OCI-LY1 (cell line): ENCODE results near the gene RAB13.

Source experiments
- H2AFZ ChIP-seq: fragments of 200-600 bp; sonication (generic), shearing (Covaris generic); 2 replicates; pipeline ENCODE4 v1.6.0; 2014; ENCODE audit warnings: antibody characterized with exemption, mild to moderate bottlenecking, low read length
- H3F3A ChIP-seq: fragments of 200-600 bp; sonication (generic), shearing (Covaris generic); 2 replicates; pipeline ENCODE4 v1.6.0; 2014; ENCODE audit warnings: mild to moderate bottlenecking, antibody characterized with exemption, low read length, moderate library complexity; ENCODE audit not compliant: insufficient read depth
- H3K27ac ChIP-seq: fragments of 200-600 bp; sonication (generic); 2 replicates; pipeline ENCODE4 v1.5.1; 2014; ENCODE audit warnings: low read length, mixed run types, mild to moderate bottlenecking, low read depth; ENCODE audit not compliant: poor library complexity, severe bottlenecking
- H3K27me3 ChIP-seq: fragments of 200-600 bp; sonication (generic); 2 replicates; pipeline ENCODE4 v1.6.0; 2014; ENCODE audit warnings: antibody characterized with exemption, mild to moderate bottlenecking, low read length, moderate library complexity; ENCODE audit not compliant: insufficient read depth
- H3K36me3 ChIP-seq: fragments of 200-600 bp; sonication (generic); 2 replicates; pipeline ENCODE4 v1.6.1; 2014; ENCODE audit warnings: mild to moderate bottlenecking, antibody characterized with exemption, low read length, moderate library complexity, mixed read lengths; ENCODE audit not compliant: insufficient read depth
- H3K4me1 ChIP-seq: fragments of 200-600 bp; sonication (generic); 2 replicates; pipeline ENCODE4 v1.5.1; 2014; ENCODE audit warnings: mild to moderate bottlenecking, low read length, moderate library complexity; ENCODE audit not compliant: insufficient read depth, severe bottlenecking
- H3K4me2 ChIP-seq: fragments of 200-600 bp; sonication (generic), shearing (Covaris generic); 2 replicates; pipeline ENCODE4 v1.6.1; 2014; ENCODE audit warnings: low read length
- H3K4me3 ChIP-seq: fragments of 200-600 bp; sonication (generic); 2 replicates; pipeline ENCODE4 v1.5.1; 2014; ENCODE audit warnings: low read length, low read depth, mild to moderate bottlenecking, mixed read lengths; ENCODE audit not compliant: poor library complexity, severe bottlenecking
- H3K79me2 ChIP-seq: fragments of 200-600 bp; shearing (Covaris generic); 2 replicates; pipeline ENCODE4 v1.6.1; 2016; ENCODE audit warnings: mixed run types, low read length, mixed read lengths; ENCODE audit not compliant: insufficient read depth
- H3K9ac ChIP-seq: fragments of 200-600 bp; sonication (generic), shearing (Covaris generic); 2 replicates; pipeline ENCODE4 v1.6.1; 2014; ENCODE audit warnings: mild to moderate bottlenecking, low read length, mixed read lengths
- H3K9me2 ChIP-seq: fragments of 200-600 bp; sonication (generic), shearing (Covaris generic); 2 replicates; pipeline ENCODE4 v1.6.1; 2014; ENCODE audit warnings: low read depth, mild to moderate bottlenecking, low read length, mixed read lengths
- H3K9me3 ChIP-seq: fragments of 200-600 bp; shearing (Covaris generic); 2 replicates; pipeline ENCODE4 v1.6.1; 2014; ENCODE audit warnings: low read length, mixed read lengths
- H4K20me1 ChIP-seq: fragments of 200-600 bp; sonication (generic), shearing (Covaris generic); 2 replicates; pipeline ENCODE4 v1.6.0; 2016; ENCODE audit warnings: mild to moderate bottlenecking, low read length; ENCODE audit not compliant: insufficient read depth
- EZH2 ChIP-seq: fragments of 200-600 bp; sonication (generic), shearing (Covaris generic); IDR thresholded peaks from 2 replicates; pipeline ENCODE4 v1.8.0; 2017; ENCODE audit warnings: borderline replicate concordance, mixed run types, mild to moderate bottlenecking, antibody characterized with exemption, low read length, moderate library complexity, mixed read lengths
- TF ChIP-seq, protein P1 (sequence below): fragments of 200-600 bp; sonication (generic), shearing (Covaris generic); IDR thresholded peaks from 2 replicates; pipeline ENCODE4 v1.5.1; 2017; ENCODE audit warnings: mild to moderate bottlenecking, antibody characterized with exemption, low read length, moderate library complexity, mixed read lengths

RAB13 gene

DNA sequence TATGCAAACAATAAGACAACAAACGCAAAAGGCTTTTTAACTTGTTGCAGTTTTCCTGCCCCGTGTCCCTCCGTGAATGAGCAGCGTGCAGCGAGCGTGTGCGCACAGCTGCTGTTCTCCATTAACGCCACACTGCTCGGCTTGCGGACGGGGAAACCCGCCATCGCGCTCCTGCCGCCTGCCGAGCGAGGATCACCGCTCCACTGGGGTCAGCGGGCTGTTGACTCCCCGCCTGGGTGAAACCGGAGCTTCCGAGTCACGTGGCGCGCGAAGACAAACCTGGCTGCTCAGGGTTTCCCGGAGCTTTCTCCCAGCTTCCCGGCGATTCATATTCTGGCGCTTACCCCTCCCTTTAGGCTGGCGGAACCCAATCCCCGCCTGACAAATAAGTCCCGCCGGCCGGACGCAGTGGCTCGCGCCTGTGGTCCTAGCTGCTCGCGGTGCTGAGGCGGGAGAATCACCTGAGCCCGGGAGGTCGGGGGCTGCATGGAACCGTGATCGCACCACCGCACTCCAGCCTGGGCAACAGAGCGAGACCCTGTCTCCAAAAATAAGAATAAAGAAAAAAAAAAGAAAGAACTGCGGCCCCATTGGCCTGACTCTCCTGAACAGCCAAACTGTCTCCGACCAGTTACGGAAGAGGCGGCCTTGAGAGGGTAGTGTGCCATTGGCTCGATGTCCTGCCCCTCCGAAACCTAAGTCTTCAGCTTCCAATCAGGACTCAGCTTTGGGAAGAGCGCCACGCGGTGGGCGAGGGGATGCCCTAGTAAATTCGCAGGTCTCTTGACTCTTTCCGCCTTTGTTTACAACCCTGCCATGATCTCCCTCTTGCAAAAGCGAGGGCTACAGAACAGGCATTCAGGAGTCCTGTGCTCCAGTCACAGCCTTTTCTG, 18.8 kb downstream of the RAB13 start, which contains the start of gene CREB3L4:
Gene CREB3L4, plus strand, starts transcription at position 796 of the 893 bp plus-strand sequence. CDS start 624 bp downstream, outside the sequence.
- peaks cover 1% of the 10 kb centered on the region; the same call in 1 of the 2 replicates for H3F3A ChIP-seq
- H3K4me3 ChIP-seq = peak within 1 kb of the TSS; percentile 91
- H3K9me3 ChIP-seq = no peaks in the 10 kb centered on the region
- no peaks in the 10 kb centered on the region for H3K9me2 ChIP-seq
- H2AFZ ChIP-seq = no peak within 1 kb of the TSS
- TF ChIP-seq, protein P1, sequence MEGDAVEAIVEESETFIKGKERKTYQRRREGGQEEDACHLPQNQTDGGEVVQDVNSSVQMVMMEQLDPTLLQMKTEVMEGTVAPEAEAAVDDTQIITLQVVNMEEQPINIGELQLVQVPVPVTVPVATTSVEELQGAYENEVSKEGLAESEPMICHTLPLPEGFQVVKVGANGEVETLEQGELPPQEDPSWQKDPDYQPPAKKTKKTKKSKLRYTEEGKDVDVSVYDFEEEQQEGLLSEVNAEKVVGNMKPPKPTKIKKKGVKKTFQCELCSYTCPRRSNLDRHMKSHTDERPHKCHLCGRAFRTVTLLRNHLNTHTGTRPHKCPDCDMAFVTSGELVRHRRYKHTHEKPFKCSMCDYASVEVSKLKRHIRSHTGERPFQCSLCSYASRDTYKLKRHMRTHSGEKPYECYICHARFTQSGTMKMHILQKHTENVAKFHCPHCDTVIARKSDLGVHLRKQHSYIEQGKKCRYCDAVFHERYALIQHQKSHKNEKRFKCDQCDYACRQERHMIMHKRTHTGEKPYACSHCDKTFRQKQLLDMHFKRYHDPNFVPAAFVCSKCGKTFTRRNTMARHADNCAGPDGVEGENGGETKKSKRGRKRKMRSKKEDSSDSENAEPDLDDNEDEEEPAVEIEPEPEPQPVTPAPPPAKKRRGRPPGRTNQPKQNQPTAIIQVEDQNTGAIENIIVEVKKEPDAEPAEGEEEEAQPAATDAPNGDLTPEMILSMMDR = peak; percentile 37
- TF ChIP-seq EZH2 = no peak
- H3K27me3 ChIP-seq = no peaks in the 10 kb centered on the region
- peak within 1 kb of the TSS; percentile 77 for H3K4me2 ChIP-seq
- H3K9ac ChIP-seq = peak within 1 kb of the TSS; percentile 94
- H4K20me1 ChIP-seq = no peaks in the 10 kb centered on the region
- H3K27ac ChIP-seq = peak within 1 kb of the TSS; percentile 96
- peaks cover 4% of the 10 kb centered on the region; the same call in 1 of the 2 replicates for H3K79me2 ChIP-seq
- peaks cover 49% of the 10 kb centered on the region for H3K4me1 ChIP-seq
- H3K36me3 ChIP-seq = peaks cover under 1% of the 10 kb centered on the region; the same call in 1 of the 2 replicates

DNA sequence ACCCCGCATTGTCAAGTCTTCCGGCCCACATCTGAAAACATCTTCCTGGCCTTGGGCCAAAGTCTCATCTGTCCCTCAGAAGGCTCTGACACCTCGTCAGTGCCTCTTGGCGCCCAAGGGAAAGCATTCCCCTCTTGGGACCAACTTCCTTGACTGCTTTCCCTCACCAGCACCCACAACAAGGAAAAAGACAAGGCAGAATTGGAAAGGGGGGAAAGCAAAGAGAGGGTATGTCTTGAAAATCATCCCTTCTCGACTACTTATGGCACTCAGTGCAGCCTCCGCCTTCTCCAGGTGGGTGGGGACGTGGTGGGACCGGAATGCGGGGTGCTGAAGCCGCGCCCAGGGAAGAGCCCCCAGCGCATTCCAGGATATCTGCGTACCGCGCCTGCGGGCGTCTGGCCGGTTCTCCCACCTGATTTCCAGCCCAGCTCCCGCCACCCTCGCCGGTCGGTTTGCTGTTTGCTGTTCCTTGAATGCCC, 22.2 kb downstream of the RAB13 start:
- Histone ChIP-seq H3K27me3 (no peaks in the 10 kb centered on the region), H3K4me3 (peak overlapping the region; percentile 72), H3K27ac (peak overlapping the region; percentile 73), H4K20me1 (no peaks in the 10 kb centered on the region), H3K9me3 (no peaks in the 10 kb centered on the region), H3K4me1 (peaks cover 55% of the 10 kb centered on the region), H3K9me2 (no peaks in the 10 kb centered on the region), H3K79me2 (peaks cover 4% of the 10 kb centered on the region; the same call in 1 of the 2 replicates), H3K36me3 (peaks cover 7% of the 10 kb centered on the region; the same call in 1 of the 2 replicates), H2AFZ (no peak overlapping the region), H3F3A (no peaks in the 10 kb centered on the region), H3K4me2 (peak overlapping the region; percentile 88), H3K9ac (peak overlapping the region; percentile 84)
- no peak for TF ChIP-seq EZH2
- TF ChIP-seq, protein P1 = no peak

DNA sequence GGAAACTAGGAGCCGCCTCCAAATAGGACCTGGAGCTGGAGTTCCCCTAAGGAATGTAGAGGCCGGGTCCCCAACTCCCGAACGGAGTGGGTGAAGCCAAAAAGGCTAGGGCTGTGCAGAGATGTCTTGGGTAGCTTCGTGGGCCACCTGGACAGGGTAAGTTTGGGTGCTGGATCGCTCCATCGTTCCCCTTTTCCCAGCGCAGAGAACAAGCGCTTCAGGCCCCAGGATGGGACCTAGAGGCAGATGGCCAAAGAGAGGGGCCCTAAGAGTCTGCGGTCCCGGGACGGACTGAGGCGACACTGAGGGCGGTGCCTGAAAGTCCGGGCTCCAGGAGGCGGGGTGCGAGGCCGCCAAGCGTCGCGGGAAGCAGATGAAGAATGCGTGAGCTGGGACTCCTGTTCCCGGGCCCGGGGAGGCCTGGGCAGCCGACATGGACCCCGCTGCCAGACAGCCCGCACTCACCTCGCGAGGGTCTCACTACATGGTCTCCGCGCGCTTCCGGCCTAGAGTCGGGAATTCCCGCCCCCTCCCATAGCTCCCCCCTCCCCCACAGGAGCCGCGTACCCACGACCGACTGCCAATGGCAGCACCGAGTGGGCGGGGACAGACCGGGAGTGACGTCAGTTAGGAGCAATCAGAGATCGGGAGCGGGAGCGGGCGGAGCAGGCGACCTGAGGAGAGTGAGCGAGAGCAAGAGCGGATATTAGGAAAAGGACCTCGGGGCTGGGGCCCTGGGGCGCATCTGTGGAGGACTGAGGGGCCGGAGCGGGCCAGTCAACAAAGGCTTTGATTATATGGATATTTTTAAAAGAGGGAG, 22.9 kb downstream of the RAB13 start, which contains the start of gene SLC39A1:
Gene SLC39A1, minus strand, starts transcription at position 508 of the 820 bp plus-strand sequence. CDS start 822 bp downstream, outside the sequence.
- TF ChIP-seq, protein P1 = no peak
- TF ChIP-seq EZH2 = no peak
- H3K4me1 ChIP-seq = peaks cover 51% of the 10 kb centered on the region
- H3K4me2 ChIP-seq = peak within 1 kb of the TSS; percentile 88
- H3K27me3 ChIP-seq = no peaks in the 10 kb centered on the region
- peak within 1 kb of the TSS; percentile 73 for H3K27ac ChIP-seq
- peaks cover 7% of the 10 kb centered on the region; the same call in 1 of the 2 replicates for H3K36me3 ChIP-seq
- H4K20me1 ChIP-seq = no peaks in the 10 kb centered on the region
- peak within 1 kb of the TSS; percentile 84 for H3K9ac ChIP-seq
- no peaks in the 10 kb centered on the region for H3K9me3 ChIP-seq
- H3K9me2 ChIP-seq = no peaks in the 10 kb centered on the region
- H3F3A ChIP-seq = no peaks in the 10 kb centered on the region
- peak within 1 kb of the TSS; percentile 72 for H3K4me3 ChIP-seq
- peaks cover 4% of the 10 kb centered on the region; the same call in 1 of the 2 replicates for H3K79me2 ChIP-seq
- H2AFZ ChIP-seq = no peak within 1 kb of the TSS
